HepG2 (cell line): ENCODE data around the gene PLA2G4B. TPM values are rescaled to one million over a fixed set of nuclear protein-coding genes. Genes with fewer than 3 reads are reported as not detected.

Experiments used
- ATAC-seq: fragments of 200-7000 bp; cut with Tn5 transposase; 3 replicates; pipeline ENCODE4 v1.9.1; 2020; ENCODE audit warnings: mild to moderate bottlenecking, moderate library complexity
- BruUV-seq: library from RNA; stranded (reverse); fragments of 400-500 nt; replicated peaks from 2 replicates; lab custom pipeline; 2021; lab: Mats Ljungman, UMichigan
- CTCF ChIA-PET: fragments of 300-600 bp; formaldehyde crosslinking; extraction: SDS; loops from one replicate; lab custom pipeline; 2021; ENCODE audit warnings: low total read pairs, inconsistent platforms, low intra/inter-chr PET ratio; lab: Yijun Ruan, JAX
- POLR2A ChIA-PET: fragments of 350-600 bp; sonication (Branson Sonifier 250); formaldehyde crosslinking; loops from one replicate; lab custom pipeline; 2020; ENCODE audit warnings: antibody characterized with exemption, inconsistent platforms; lab: Yijun Ruan, JAX
- DNase-seq: peaks from one replicate; pipeline ENCODE4 v3.0.0-alpha.2; 2015; ENCODE audit warnings: low spot score
- FAIRE-seq: peaks from 3 replicates; lab custom pipeline; 2011; peaks lifted over from hg19 to GRCh38; lab: Jason Lieb, UNC
- H2AFZ ChIP-seq: one replicate; pipeline ENCODE4 v1.6.1; 2011; ENCODE audit warnings: low read length, inconsistent platforms
- H3K27ac ChIP-seq: fragments of 300-600 bp; 3 replicates; pipeline ENCODE4 v1.8.0; 2011; ENCODE audit warnings: mixed run types, mild to moderate bottlenecking, mixed read lengths, low read length, inconsistent platforms; ENCODE audit not compliant: insufficient read depth; ENCODE audit errors: extremely low read length
- H3K27me3 ChIP-seq, 2 experiments: fragments of 200-600 bp in 1 of 2; 2 replicates in 1 of 2; 3 replicates in 1 of 2; pipeline versions ENCODE4 v1.6.0 to v1.8.0; 2011; ENCODE audit warnings: low read length in 2 of 2, mild to moderate bottlenecking in 2 of 2, moderate library complexity in 2 of 2, inconsistent platforms in 1 of 2; ENCODE audit not compliant: insufficient read depth in 2 of 2, control insufficient read depth in 1 of 2
- H3K36me3 ChIP-seq, 2 experiments: fragments of 200-600 bp in 1 of 2; replicated peaks in 1 of 2; 2 replicates in 1 of 2; 3 replicates in 1 of 2; pipeline versions ENCODE4 v1.5.1 to v1.8.0; 2011; ENCODE audit warnings: low read length in 2 of 2, inconsistent platforms in 1 of 2; ENCODE audit not compliant: insufficient read depth in 2 of 2, control insufficient read depth in 1 of 2
- H3K4me1 ChIP-seq: 2 replicates; pipeline ENCODE4 v1.5.1; 2012; ENCODE audit warnings: low read length, inconsistent platforms; ENCODE audit not compliant: insufficient read depth
- H3K4me2 ChIP-seq: 2 replicates; pipeline ENCODE4 v1.6.0; 2011; ENCODE audit warnings: low read depth, low read length, inconsistent platforms
- H3K4me3 ChIP-seq, 3 experiments: fragments of 200-600 bp in 1 of 3; sonication (generic), shearing (Covaris generic) in 1 of 3; replicated peaks in 1 of 3; 2 replicates each; pipeline ENCODE4 v1.5.1; 2011 to 2016; ENCODE audit warnings: low read length in 3 of 3, inconsistent platforms in 2 of 3, low read depth in 2 of 3, mild to moderate bottlenecking in 2 of 3, control low read depth in 1 of 3, mixed read lengths in 1 of 3; ENCODE audit not compliant: insufficient read depth in 1 of 3
- H3K79me2 ChIP-seq: one replicate; pipeline ENCODE4 v1.6.1; 2011; ENCODE audit warnings: low read length, inconsistent platforms; ENCODE audit not compliant: insufficient read depth
- H3K9ac ChIP-seq: 2 replicates; pipeline ENCODE4 v1.6.0; 2011; ENCODE audit warnings: mild to moderate bottlenecking, low read depth, low read length, inconsistent platforms; ENCODE audit not compliant: insufficient read depth
- H3K9me3 ChIP-seq: 2 replicates; pipeline ENCODE4 v1.5.1; 2012; ENCODE audit warnings: mild to moderate bottlenecking, low read length
- H4K20me1 ChIP-seq: 2 replicates; pipeline ENCODE4 v1.6.0; 2011; ENCODE audit warnings: inconsistent platforms, mild to moderate bottlenecking, low read length, moderate library complexity; ENCODE audit not compliant: insufficient read depth
- CENPT ChIP-seq: sonication (generic); formaldehyde crosslinking; IDR thresholded peaks from 2 replicates; pipeline ENCODE4 v1.8.0; 2022; ENCODE audit warnings: low read depth, mild to moderate bottlenecking, moderate library complexity, missing genetic modification reagents
- FOXO1 ChIP-seq: sonication (generic); formaldehyde crosslinking; IDR thresholded peaks from 2 replicates; pipeline ENCODE4 v1.4.0; 2020; ENCODE audit warnings: missing genetic modification reagents
- MYC ChIP-seq: sonication (generic); formaldehyde crosslinking; IDR thresholded peaks from 2 replicates; pipeline ENCODE4 v1.9.0; 2021; ENCODE audit warnings: missing genetic modification reagents, borderline replicate concordance
- PHB2 ChIP-seq: fragments of 450-650 bp; IDR thresholded peaks from 2 replicates; pipeline ENCODE4 v1.6.1; 2018; ENCODE audit not compliant: partially characterized antibody
- RCOR2 ChIP-seq: IDR thresholded peaks from 2 replicates; pipeline ENCODE4 v1.6.1; 2016; ENCODE audit warnings: missing biosample characterization, missing genetic modification reagents
- SCMH1 ChIP-seq: sonication (generic); formaldehyde crosslinking; IDR thresholded peaks from 2 replicates; pipeline ENCODE4 v1.9.0; 2021; ENCODE audit warnings: missing genetic modification reagents, mild to moderate bottlenecking, borderline replicate concordance
- STAT6 ChIP-seq: sonication (generic); formaldehyde crosslinking; IDR thresholded peaks from 2 replicates; pipeline ENCODE4 v1.4.0; 2020; ENCODE audit warnings: missing genetic modification reagents, mild to moderate bottlenecking, borderline replicate concordance
- ZHX1 ChIP-seq: sonication (generic); formaldehyde crosslinking; IDR thresholded peaks from 2 replicates; pipeline ENCODE4 v1.8.1; 2022; ENCODE audit warnings: low read depth, mild to moderate bottlenecking, missing genetic modification reagents
- ZNF225 ChIP-seq: sonication (generic); formaldehyde crosslinking; IDR thresholded peaks from 2 replicates; pipeline ENCODE4 v1.4.0; 2020; ENCODE audit warnings: mild to moderate bottlenecking, missing genetic modification reagents
- WGBS: methylation state at CpG from one replicate; pipeline ENCODE4 v1.1.6; 2017; ENCODE audit warnings: low lambda C conversion rate; 5-methylcytosine and 5-hydroxymethylcytosine counted together
- in situ Hi-C: cut with HindIII; loops from 2 replicates; pipeline ENCODE4 v1.10.0; 2017; ENCODE audit warnings: low pct_unique_long_range_greater_than_20kb; ENCODE audit not compliant: extremely low pct_ligation_motif_present
- intact Hi-C: fragments of 100-400 bp; cut with micrococcal nuclease; formaldehyde crosslinking; loops from one replicate; pipeline ENCODE4 v1.10.0; 2022; ENCODE audit not compliant: unreplicated experiment
- polyA plus RNA-seq, 8 experiments: library from polyadenylated mRNA; depleted of rRNA in 3 of 8; stranded (reverse) in 7 of 8; unstranded in 1 of 8; fragments of >200 nt; fragmentation: Illumina TruSeq in 4 of 8; extraction: Trizol in 4 of 8; gene quantifications; 2 replicates each; pipeline versions ENCODE4 v1.2.1 to v1.2.3, GENCODE V29; 2011 to 2016; ENCODE audit warnings: low read depth in 4 of 8, missing spikeins in 1 of 8, mixed read lengths in 1 of 8; ENCODE audit not compliant: insufficient read depth in 1 of 8
- total RNA-seq, 5 experiments: library from RNA; depleted of rRNA; stranded (reverse); fragments of >200 nt; fragmentation: Illumina TruSeq; extraction: Trizol; gene quantifications; 2 replicates each; pipeline ENCODE4 v1.2.3, GENCODE V29; 2016; ENCODE audit warnings: low read depth in 1 of 5

PLA2G4B gene
- total and polyA plus RNA-seq, 2 of the 13 experiments (the other 11 are each of a cell fraction or from before 2014, with no cell fraction given) = 5.1 to 8.0 TPM

- TF ChIP-seq ZHX1 (CRISPR knock-in tag) (no peak), PHB2 (no peak), CENPT (CRISPR knock-in tag) (no peak)
Observed at GRCh38 chr15:41844814-41845213, 6.2 kb downstream of the PLA2G4B start (continued).

- Histone ChIP-seq H3K27ac (no peak overlapping the region), H3K9ac (no peak overlapping the region), H3K4me3 (no peak overlapping the region), H3K27me3 (peaks cover 0 to 1% of the 10 kb centered on the region in 2 experiments; a peak in 1 of 5 replicates), H3K4me2 (no peak overlapping the region), H3K9me3 (no peaks in the 10 kb centered on the region), H3K79me2 (no peaks in the 10 kb centered on the region), H4K20me1 (no peaks in the 10 kb centered on the region; the same call in 1 of the 2 replicates), H2AFZ (no peak overlapping the region), H3K36me3 (peaks cover 3 to 5% of the 10 kb centered on the region in 2 experiments; a peak in 1 of 5 replicates), H3K4me1 (no peaks in the 10 kb centered on the region)
- DNase-seq (no peak), ATAC-seq (no peak), FAIRE-seq (no peak)
- in situ Hi-C loops (no loop called here), intact Hi-C loops (no loop called here)
- ChIA-PET CTCF (no interaction called here), POLR2A (no interaction called here)
- 95% methylated on average over 11 of the region's 14 CpGs for WGBS
- TF ChIP-seq FOXO1 (CRISPR knock-in tag) (no peak), STAT6 (CRISPR knock-in tag) (no peak), MYC (no peak), RCOR2 (CRISPR knock-in tag) (no peak), ZNF225 (CRISPR knock-in tag) (no peak), SCMH1 (no peak)
- no TSS peak for BruUV-seq
Observed at GRCh38 chr15:41847206-41847605, 8.6 kb downstream of the PLA2G4B start.
